Ovary (tissue), 3 donors: ENCODE results near the gene RPRD2.

Experiments used
- CTCF ChIP-seq, 3 donors: fragments of 450-650 bp in 2 of 3; fragments of 200-600 bp in 1 of 3; IDR thresholded peaks; one replicate each; pipeline versions ENCODE4 v1.5.1 to v1.8.0; 2016 to 2022; ENCODE audit warnings: antibody characterized with exemption in 3 of 3, mild to moderate bottlenecking in 1 of 3
- POLR2A ChIP-seq: fragments of 450-650 bp; IDR thresholded peaks from one replicate; pipeline ENCODE4 v1.6.1; 2017; ENCODE audit warnings: antibody characterized with exemption, mild to moderate bottlenecking, moderate library complexity
- donor health status: DM: no; HTN: no; CAD: no.

DNA sequence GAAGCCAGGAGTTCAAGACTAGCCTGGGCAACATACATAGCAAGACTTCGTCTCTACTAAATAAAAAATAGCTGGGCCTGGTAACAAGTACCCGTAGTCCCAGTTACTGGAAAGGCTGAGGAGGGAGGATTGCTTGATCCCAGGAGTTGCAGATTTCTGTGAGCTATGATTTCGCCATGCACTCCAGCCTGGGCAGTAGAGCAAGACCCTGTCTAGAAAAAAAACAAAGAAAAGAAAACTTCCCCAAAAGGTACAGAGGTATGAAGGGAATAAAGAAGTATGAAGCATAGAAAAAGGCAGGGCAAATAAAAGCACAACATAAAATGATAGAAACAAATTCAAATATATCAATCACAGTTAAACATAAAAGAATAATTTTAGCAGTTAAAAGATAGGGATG lies 28.7 kb downstream of the RPRD2 start:
- TF ChIP-seq POLR2A (no peak), CTCF (IDR thresholded peaks at IDR 0.05) (no peak)
